GM19239 (cell line): ENCODE data around the gene CRYGB.

Source experiments
- DNase-seq: peaks from one replicate; pipeline ENCODE4 v3.0.0; 2011; ENCODE audit warnings: low spot score; ENCODE audit not compliant: insufficient read length
- FAIRE-seq: peaks from 2 replicates; lab custom pipeline; 2011; peaks lifted over from hg19 to GRCh38; lab: Jason Lieb, UNC

The CRYGB gene, protein sequence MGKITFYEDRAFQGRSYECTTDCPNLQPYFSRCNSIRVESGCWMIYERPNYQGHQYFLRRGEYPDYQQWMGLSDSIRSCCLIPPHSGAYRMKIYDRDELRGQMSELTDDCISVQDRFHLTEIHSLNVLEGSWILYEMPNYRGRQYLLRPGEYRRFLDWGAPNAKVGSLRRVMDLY

GRCh38 chr2:208146006-208146405 is at the start of gene CRYGB:
TSS of gene CRYGB (minus strand) at chr2:208146158. CDS start at chr2:208146120, 38 bp downstream.
- no peak for DNase-seq
- FAIRE-seq: no peak

GRCh38 chr2:208195531-208195930 is 49.6 kb upstream of the CRYGB start:
- no peak for FAIRE-seq
- DNase-seq: no peak

DNA sequence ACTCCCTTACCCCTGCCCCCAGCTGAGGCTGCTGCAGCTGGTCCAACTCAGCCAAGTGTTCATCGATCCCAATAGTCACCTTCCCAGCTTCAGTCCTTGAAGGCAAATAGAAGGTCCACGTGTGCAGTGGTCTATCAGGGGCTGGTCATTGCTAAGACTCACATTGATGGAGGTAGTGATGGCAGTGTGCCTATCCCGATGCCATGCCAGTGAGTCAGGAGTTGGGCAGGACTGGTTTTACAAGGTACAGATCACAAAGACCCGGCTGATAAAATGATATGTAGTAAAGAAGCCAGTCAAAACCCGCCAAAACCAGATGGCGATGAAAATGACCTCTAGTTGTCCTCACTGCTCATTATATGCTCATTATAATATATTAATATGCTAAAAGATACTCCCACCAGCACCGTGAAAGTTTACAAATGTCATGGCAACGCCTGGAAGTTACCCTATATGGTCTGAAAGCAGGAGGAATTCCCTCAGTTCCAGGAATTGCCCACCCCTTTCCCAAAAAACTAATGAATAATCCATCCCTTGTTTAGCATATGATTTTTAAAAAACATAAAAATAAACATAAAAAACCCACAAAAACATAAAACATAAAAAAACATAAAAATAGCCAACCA is 46.8 kb upstream of the CRYGB start:
- FAIRE-seq: no peak
- DNase-seq: no peak

GRCh38 chr2:208189810-208190503 is 44.0 kb upstream of the CRYGB start, which contains the start of gene C2orf80:
TSS of gene C2orf80 (minus strand) at chr2:208190030. CDS start at chr2:208186986, 3,044 bp downstream.
- DNase-seq: no peak
- no peak for FAIRE-seq

GRCh38 chr2:208189069-208189809 is 43.3 kb upstream of the CRYGB start:
- FAIRE-seq (no peak), DNase-seq (no peak)

DNA sequence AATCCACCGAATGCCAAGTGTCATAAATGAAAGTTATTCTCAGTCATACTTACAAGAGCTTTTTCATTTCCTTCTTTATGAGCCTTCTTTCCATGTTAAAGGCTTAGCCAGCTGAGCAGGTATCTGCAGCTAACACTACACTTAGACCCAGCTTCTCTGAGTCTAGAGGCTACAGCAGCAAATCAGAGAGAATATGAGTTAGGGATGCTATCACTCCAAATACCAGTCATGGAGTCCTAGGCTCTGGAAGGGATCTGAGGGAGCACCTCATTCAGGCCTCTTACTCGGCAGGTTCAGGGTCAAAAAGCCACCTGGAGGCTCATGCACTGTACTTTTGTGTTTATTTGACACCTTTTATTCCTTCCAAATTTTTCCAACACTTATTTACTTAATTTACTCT is 40.9 kb upstream of the CRYGB start:
- DNase-seq (no peak), FAIRE-seq (no peak)

DNA sequence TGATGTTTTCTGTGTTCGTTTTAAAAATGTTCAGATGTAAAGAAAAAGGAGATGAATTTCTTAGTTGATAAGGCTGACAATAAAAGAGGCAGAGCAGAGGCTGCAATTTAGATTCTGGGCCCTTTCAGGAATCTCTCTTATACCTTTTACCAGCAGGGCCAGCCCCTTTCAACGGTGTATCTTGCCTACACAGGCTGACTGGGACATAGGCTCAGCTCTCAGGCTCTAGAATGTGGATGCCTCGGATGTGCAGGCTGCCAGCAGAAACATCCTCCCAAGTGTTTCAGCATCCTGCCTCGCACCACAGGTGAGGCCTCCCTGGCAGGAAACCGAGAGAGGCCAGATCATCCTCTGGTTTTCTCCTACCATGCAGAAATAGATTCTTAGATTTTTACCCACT is 40.5 kb upstream of the CRYGB start:
- FAIRE-seq (no peak), DNase-seq (no peak)

- DNase-seq (no peak), FAIRE-seq (no peak)
Measured at GRCh38 chr2:208183972-208184705, 38.2 kb upstream of the CRYGB start.

DNA sequence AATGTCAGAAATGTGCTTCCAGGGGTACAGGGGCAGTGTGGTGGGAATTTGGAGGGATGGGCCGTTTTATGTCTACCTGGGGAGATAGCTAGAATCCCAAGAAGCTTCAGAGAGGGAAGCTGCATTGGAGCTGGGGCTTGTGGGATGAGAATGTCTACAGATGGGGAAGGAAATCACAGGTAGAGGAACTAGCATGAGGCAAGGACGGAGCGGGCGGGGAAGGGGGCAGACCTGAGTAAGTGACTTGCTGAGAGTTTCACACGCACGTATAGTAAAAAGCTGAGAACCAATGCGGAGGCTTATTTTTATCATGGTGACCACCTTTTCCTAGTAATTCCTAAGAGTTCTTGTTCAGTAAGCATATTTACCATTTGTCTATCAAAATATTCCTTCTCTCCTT is 37.6 kb upstream of the CRYGB start:
- DNase-seq: no peak
- no peak for FAIRE-seq

GRCh38 chr2:208182835-208183234 is 36.9 kb upstream of the CRYGB start:
- DNase-seq: no peak
- FAIRE-seq: no peak

DNA sequence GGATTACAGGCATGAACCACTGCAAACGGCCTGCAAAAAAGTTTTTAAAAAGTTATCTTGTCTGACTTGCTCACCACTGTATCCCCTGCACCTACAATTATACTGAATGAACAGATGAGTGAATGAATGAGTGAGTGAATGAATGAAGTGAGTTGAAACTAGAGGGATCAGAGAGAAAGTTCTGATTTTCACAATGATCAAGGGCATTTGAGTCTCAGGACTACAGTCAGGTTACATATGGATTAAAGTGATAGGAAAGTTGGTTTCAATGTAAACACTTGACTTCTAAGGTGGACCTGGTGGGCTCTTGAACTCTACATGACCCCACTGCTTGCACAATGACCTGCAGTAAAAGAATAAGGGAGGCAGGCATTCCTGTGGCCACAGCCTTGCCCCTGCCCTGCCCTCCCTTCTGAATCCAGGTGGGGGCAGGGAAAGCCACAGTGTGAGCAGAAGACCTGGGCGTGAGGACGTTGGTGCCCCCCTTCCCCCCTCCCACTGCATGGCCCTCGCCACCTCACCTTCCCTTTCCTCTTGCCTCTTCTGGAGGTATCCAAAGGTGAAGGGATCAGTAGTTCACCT is 33.2 kb upstream of the CRYGB start:
- DNase-seq (no peak), FAIRE-seq (no peak)

DNA sequence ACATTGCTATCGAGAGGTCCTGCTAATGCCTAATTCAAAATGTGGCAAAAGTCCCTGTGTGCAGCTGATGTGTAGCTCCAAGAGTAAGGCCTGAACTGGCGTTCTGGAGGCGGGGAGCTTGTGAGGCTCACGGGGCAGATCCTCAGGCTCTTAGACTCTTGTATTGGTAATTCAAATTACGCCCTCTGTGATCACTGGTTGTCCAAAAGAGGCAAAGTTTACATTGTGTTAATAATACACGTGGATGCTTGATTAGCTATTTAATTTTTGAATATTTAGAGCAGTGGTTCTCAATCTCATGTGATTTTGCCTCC is 29.8 kb upstream of the CRYGB start:
- DNase-seq (no peak), FAIRE-seq (no peak)

GRCh38 chr2:208175069-208175839 is 29.3 kb upstream of the CRYGB start:
- DNase-seq: peak; percentile 62
- FAIRE-seq: peak; percentile 85

GRCh38 chr2:208174144-208174543 is 28.2 kb upstream of the CRYGB start:
- FAIRE-seq: no peak

DNA sequence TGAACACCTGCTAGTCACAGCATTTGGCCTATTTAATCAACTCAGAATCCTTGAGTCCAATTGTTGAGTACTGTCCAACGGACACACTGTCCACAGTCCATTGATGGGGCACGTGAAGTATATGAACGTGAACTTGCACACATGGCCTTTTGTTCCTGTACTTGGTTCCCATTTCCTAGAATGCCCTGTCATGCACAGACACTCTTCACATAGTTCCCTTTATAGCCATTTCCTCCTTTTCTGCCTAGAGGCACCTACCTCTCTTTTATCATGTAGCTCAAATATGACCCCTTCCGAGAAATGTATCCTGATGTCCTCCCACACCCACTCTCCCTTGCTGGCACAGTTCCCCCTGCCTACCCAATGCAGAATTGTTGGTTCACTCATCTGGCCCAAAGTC is 26.2 kb upstream of the CRYGB start:
- FAIRE-seq (no peak), DNase-seq (no peak)

More at GRCh38 chr2:208174144-208174543, 28.2 kb upstream of the CRYGB start:
- no peak for DNase-seq

DNA sequence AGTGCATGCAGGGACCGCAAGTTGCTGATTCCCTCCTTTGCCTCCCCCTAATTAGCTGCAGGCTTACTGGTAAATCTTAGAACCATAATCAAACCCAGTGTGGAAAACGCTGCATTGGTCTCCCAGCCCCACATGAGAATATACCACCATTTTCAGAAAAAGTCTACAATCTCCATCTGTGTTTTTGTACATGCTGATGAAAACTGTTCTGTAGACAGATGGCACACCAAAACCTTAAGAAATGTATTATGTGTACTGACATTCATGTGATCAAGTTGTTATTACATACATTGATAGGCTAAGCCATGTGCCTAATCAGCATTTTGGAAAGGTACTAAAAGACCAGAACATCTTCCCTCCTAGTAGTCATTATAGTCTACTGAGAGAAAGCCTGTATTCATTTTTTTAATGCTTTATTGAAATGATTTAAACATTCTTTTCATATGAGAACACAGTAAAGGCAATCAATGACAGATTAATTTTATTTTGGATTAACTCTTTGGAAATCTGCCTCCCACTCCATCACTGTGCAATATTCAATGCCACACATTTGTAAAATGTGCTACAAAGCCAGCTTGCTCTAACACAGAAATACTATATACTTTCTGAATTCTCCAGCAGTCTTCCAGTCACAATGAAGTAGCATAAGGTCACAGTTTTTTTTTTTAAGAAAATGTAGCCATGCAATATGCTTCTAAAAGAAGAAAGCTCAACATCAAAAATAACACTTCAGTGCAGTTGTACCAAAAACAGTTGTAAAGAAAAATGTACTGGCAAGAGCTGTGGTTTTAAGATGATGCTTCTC is 19.2 kb upstream of the CRYGB start:
- DNase-seq: no peak
- no peak for FAIRE-seq

DNA sequence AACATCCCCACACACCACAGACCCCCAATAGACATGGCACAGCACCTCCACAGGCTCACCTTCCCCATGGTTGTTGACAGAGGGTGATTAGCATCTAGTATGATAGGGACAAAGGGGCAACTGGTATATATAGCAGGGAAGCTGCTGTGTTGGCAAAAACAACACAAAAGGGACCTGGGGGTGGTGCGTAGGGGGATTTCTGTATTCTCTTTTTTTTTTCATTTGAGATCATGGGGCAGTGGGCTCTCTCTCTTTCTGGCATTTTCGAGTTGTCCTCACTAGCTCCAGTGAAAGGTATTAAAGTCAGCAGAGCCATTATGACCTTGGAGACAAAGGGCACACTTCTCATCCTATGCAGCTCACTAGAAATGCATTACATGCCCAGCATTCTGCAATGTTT is 17.5 kb upstream of the CRYGB start, which contains the start of gene CRYGA:
Gene CRYGA (minus strand): TSS at position 101 of the 400 bp plus-strand sequence. CDS start 33 bp downstream, at position 68.
- FAIRE-seq (no peak), DNase-seq (no peak)

GRCh38 chr2:208156439-208156838 is 10.5 kb upstream of the CRYGB start:
- no peak for DNase-seq
- no peak for FAIRE-seq
